ENCODE measurements around the gene SDK1.

- TF ChIP-seq CTCF (IDR thresholded peaks at IDR 0.05) (no peak), POLR2A (IDR thresholded peaks at IDR 0.05) (no peak)
These were observed 672.2 kb downstream of the SDK1 start for GRCh38 chr7:3973264-3973663.
